ENCODE measurements around the gene NPR1. TPM values are rescaled to one million over a fixed set of nuclear protein-coding genes. Genes with fewer than 3 reads are reported as not detected.

The NPR1 gene
- total and polyA plus RNA-seq, 2 of the 13 experiments (the other 11 are each of a cell fraction or from before 2014, with no cell fraction given) = not detected

DNA sequence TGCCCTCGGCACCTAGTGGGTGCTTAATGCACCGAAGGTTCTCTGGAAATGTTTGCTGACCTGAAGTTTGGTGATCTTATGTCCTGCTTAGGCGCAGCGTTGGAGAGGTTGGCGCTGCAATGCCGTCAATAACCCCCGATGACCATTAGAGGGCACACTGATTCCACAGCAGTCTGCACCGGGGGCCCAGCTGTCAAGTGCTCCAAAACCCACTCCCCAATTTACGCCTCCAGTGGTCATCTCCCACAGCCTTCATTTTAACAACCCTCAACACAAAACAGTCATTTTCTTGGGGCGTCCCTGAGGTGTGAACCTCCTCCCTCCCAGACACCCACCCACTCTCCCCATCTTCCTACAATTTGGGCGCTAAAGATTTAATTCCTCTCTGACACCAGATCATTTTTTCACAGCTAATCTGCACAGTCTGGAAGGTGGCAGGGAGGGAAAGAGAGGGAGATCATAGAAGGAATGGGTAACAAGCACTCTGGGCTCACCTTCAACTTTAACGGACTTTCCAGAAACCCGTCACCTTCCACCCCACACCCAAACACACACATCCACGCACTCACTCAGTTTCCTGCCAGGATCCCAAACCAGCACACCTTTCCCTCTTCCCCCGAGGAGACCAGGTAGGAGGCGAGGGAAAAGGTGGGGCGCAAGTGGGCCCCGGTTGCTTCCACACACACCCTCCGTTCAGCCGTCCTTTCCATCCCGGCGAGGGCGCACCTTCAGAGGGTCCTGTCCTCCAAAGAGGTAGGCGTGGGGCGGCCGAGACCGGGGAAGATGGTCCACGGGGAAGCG lies 570 bp upstream of the NPR1 start (continued):
- TF ChIP-seq, protein P1, sequence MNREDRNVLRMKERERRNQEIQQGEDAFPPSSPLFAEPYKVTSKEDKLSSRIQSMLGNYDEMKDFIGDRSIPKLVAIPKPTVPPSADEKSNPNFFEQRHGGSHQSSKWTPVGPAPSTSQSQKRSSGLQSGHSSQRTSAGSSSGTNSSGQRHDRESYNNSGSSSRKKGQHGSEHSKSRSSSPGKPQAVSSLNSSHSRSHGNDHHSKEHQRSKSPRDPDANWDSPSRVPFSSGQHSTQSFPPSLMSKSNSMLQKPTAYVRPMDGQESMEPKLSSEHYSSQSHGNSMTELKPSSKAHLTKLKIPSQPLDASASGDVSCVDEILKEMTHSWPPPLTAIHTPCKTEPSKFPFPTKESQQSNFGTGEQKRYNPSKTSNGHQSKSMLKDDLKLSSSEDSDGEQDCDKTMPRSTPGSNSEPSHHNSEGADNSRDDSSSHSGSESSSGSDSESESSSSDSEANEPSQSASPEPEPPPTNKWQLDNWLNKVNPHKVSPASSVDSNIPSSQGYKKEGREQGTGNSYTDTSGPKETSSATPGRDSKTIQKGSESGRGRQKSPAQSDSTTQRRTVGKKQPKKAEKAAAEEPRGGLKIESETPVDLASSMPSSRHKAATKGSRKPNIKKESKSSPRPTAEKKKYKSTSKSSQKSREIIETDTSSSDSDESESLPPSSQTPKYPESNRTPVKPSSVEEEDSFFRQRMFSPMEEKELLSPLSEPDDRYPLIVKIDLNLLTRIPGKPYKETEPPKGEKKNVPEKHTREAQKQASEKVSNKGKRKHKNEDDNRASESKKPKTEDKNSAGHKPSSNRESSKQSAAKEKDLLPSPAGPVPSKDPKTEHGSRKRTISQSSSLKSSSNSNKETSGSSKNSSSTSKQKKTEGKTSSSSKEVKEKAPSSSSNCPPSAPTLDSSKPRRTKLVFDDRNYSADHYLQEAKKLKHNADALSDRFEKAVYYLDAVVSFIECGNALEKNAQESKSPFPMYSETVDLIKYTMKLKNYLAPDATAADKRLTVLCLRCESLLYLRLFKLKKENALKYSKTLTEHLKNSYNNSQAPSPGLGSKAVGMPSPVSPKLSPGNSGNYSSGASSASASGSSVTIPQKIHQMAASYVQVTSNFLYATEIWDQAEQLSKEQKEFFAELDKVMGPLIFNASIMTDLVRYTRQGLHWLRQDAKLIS (CRISPR knock-in tag; IDR thresholded peaks at IDR 0.05) = no peak
- TF ChIP-seq, protein P2, sequence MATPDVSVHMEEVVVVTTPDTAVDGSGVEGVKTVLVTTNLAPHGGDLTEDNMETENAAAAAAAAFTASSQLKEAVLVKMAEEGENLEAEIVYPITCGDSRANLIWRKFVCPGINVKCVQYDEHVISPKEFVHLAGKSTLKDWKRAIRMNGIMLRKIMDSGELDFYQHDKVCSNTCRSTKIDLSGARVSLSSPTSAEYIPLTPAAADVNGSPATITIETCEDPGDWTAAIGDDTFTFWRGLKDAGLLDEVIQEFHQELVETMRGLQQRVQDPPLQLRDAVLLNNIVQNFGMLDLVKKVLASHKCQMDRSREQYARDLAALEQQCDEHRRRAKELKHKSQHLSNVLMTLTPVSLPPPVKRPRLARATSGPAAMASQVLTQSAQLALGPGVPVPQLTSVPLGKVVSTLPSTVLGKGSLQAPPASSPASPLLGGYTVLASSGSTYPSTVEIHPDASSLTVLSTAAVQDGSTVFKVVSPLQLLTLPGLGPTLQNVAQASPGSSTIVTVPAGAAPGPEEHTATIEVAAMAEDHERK (CRISPR knock-in tag; IDR thresholded peaks at IDR 0.05; ENCODE audit: low read depth) = no peak
- TF ChIP-seq SP1 (IDR thresholded peaks at IDR 0.05) = no peak
- TF ChIP-seq SP1 (CRISPR knock-in tag; IDR thresholded peaks at IDR 0.05) = no peak
- TF ChIP-seq TRIM24 (CRISPR knock-in tag; IDR thresholded peaks at IDR 0.05) = no peak
- TF ChIP-seq NFRKB (IDR thresholded peaks at IDR 0.05) = no peak
- TF ChIP-seq, protein P3, sequence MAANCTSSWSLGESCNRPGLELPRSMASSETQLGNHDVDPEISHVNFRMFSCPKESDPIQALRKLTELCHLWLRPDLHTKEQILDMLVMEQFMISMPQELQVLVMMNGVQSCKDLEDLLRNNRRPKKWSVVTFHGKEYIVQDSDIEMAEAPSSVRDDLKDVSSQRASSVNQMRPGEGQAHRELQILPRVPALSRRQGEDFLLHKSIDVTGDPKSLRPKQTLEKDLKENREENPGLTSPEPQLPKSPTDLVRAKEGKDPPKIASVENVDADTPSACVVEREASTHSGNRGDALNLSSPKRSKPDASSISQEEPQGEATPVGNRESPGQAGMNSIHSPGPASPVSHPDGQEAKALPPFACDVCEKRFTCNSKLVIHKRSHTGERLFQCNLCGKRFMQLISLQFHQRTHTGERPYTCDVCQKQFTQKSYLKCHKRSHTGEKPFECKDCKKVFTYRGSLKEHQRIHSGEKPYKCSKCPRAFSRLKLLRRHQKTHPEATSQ (CRISPR knock-in tag; IDR thresholded peaks at IDR 0.05; ENCODE audit: borderline replicate concordance) = no peak
- TF ChIP-seq KMT2B (CRISPR knock-in tag; IDR thresholded peaks at IDR 0.05) = no peak
- no peak for TF ChIP-seq ZNF615 (CRISPR knock-in tag; IDR thresholded peaks at IDR 0.05; ENCODE audit: borderline replicate concordance)

All from HepG2 (cell line).